NT2/D1 (cell line): ENCODE results near the gene TBC1D22A.

ENCODE experiments used
- SUZ12 ChIP-seq: IDR thresholded peaks from 2 replicates; pipeline ENCODE4 v1.6.1; 2011; ENCODE audit not compliant: insufficient read length, insufficient read depth; ENCODE audit errors: extremely low read depth
- YY1 ChIP-seq: IDR thresholded peaks from 2 replicates; pipeline ENCODE4 v1.6.1; 2011; ENCODE audit not compliant: insufficient read length, insufficient read depth
- ZNF274 ChIP-seq: IDR thresholded peaks from 2 replicates; pipeline ENCODE4 v1.6.1; 2011; ENCODE audit warnings: mild to moderate bottlenecking, low read depth, low read length

GRCh38 chr22:46854125-46854870, 91.8 kb downstream of the TBC1D22A start:
- TF ChIP-seq ZNF274 (no peak), YY1 (no peak), SUZ12 (no peak)
